ENCODE data around the gene CLIP2. TPM values are rescaled to one million over a fixed set of nuclear protein-coding genes. Genes with fewer than 3 reads are reported as not detected.

The CLIP2 gene
- total RNA-seq, 1 experiment from 2014 or later: 26.2 TPM

GRCh38 chr7:74252893-74253292 lies 36.3 kb upstream of the CLIP2 start:
- Histone ChIP-seq H3K4me3 (ENCODE audit: low read length) (peak overlapping the region; percentile 95), H3K4me2 (ENCODE audit: low read length) (peak overlapping the region; percentile 90), H3K27ac (ENCODE audit: low read length) (no peak overlapping the region), H3K4me1 (ENCODE audit: insufficient read depth, low read length) (peaks cover 11% of the 10 kb centered on the region), H3K36me3 (ENCODE audit: low read depth, low read length) (peaks cover 21% of the 10 kb centered on the region), H3K9me2 (replicated peaks; ENCODE audit: low read length) (no peaks in the 10 kb centered on the region), H3F3A (ENCODE audit: low read length, unreplicated experiment) (no peaks in the 10 kb centered on the region), H3K9ac (ENCODE audit: low read length) (peak overlapping the region; percentile 99), H3K79me2 (ENCODE audit: low read length) (peaks cover 32% of the 10 kb centered on the region), H2AFZ (ENCODE audit: low read length) (no peak overlapping the region), H4K20me1 (ENCODE audit: low read length) (no peaks in the 10 kb centered on the region), H3K27me3 (ENCODE audit: low read length) (no peaks in the 10 kb centered on the region), H3K9me3 (ENCODE audit: low read length) (no peaks in the 10 kb centered on the region)
- intact Hi-C loops (cut with micrococcal nuclease): loop anchor here (5.0 kb wide), 1 partner anchor 46 kb away; no protein-coding TSS in a partner anchor
- no TSS peak for BruUV-seq (replicated peaks)
- DNase-seq: no peak
- POLR2A ChIA-PET (ENCODE audit: unreplicated experiment): no interaction called here
- CTCF ChIA-PET: interaction anchor here (0.6 to 0.7 kb wide), 3 partner anchors 26 to 307 kb away, joined by 3 to 5 read pairs (median 3); no protein-coding TSS in a partner anchor
- TF ChIP-seq CTCF (conservative IDR thresholded peaks at IDR 0.05; ENCODE audit: low read depth, low read length): no peak
- no peak for TF ChIP-seq EZH2phosphoT487 (IDR thresholded peaks at IDR 0.05; ENCODE audit: borderline replicate concordance, low read length)
- no peak for TF ChIP-seq EZH2 (IDR thresholded peaks at IDR 0.05; ENCODE audit: low read length, unreplicated experiment)
- ATAC-seq: no peak

- H2AFZ ChIP-seq (ENCODE audit: low read length): peak overlapping the region; percentile 88; the same call in 1 of the 2 replicates
Measured at GRCh38 chr7:74253331-74253730, 35.9 kb upstream of the CLIP2 start.

More at GRCh38 chr7:74253331-74253730, 35.9 kb upstream of the CLIP2 start:
- POLR2A ChIA-PET (ENCODE audit: unreplicated experiment): no interaction called here
- Histone ChIP-seq H3K27ac (ENCODE audit: low read length) (peak overlapping the region; percentile 58; the same call in 1 of the 2 replicates), H3K9me2 (replicated peaks; ENCODE audit: low read length) (no peaks in the 10 kb centered on the region), H3K36me3 (ENCODE audit: low read depth, low read length) (peaks cover 17% of the 10 kb centered on the region), H3K79me2 (ENCODE audit: low read length) (peaks cover 32% of the 10 kb centered on the region), H3K4me2 (ENCODE audit: low read length) (peak overlapping the region; percentile 90), H3K9ac (ENCODE audit: low read length) (peak overlapping the region; percentile 99), H3K27me3 (ENCODE audit: low read length) (no peaks in the 10 kb centered on the region), H4K20me1 (ENCODE audit: low read length) (no peaks in the 10 kb centered on the region), H3K9me3 (ENCODE audit: low read length) (no peaks in the 10 kb centered on the region), H3K4me1 (ENCODE audit: insufficient read depth, low read length) (peaks cover 11% of the 10 kb centered on the region), H3K4me3 (ENCODE audit: low read length) (peak overlapping the region; percentile 95), H3F3A (ENCODE audit: low read length, unreplicated experiment) (no peaks in the 10 kb centered on the region)
- no peak for DNase-seq
- BruUV-seq (replicated peaks): no TSS peak
- intact Hi-C loops (cut with micrococcal nuclease): loop anchor here (5.0 kb wide), 1 partner anchor 46 kb away; no protein-coding TSS in a partner anchor
- no peak for TF ChIP-seq CTCF (conservative IDR thresholded peaks at IDR 0.05; ENCODE audit: low read depth, low read length)
- no peak for TF ChIP-seq EZH2phosphoT487 (IDR thresholded peaks at IDR 0.05; ENCODE audit: borderline replicate concordance, low read length)
- TF ChIP-seq EZH2 (IDR thresholded peaks at IDR 0.05; ENCODE audit: low read length, unreplicated experiment): no peak
- no peak for ATAC-seq
- CTCF ChIA-PET: interaction anchor here (0.7 kb wide), 1 partner anchor 307 kb away, joined by 5 read pairs; no protein-coding TSS in a partner anchor

All from PC-3 (cell line).